Measurements from ENCODE around the gene C11orf54. TPM values are rescaled to one million over a fixed set of nuclear protein-coding genes. Genes with fewer than 3 reads are reported as not detected.

Gene C11orf54
- total and polyA plus RNA-seq, 10 of the 15 experiments (the other 5 are each of a cell fraction or from before 2014, with no cell fraction given): 15.1 to 32.3 (median 26.8) TPM

GRCh38 chr11:93729129-93729616 lies 12.3 kb upstream of the C11orf54 start:
- POLR2A ChIA-PET: interaction anchor here (1.1 to 2.5 kb wide), 4 partner anchors 9 to 55 kb away, joined by 3 to 8 read pairs (median 6); partner anchors contain the start of genes C11orf54, MED17 and TAF1D
- ATAC-seq (peak; percentile 14), FAIRE-seq (no peak), DNase-seq (ENCODE audit: low read depth, low spot score) (no peak)
- Histone ChIP-seq H3K27me3 (replicated peaks in 1 of 2; ENCODE audit: control insufficient read depth in 2 of 2, insufficient read depth in 2 of 2, low read length in 1 of 2) (no peaks in the 10 kb centered on the region), H3K27ac (ENCODE audit: control insufficient read depth, insufficient read depth) (no peak overlapping the region), H2AFZ (ENCODE audit: control insufficient read depth, low read depth, low read length) (no peak overlapping the region), H3K79me2 (ENCODE audit: control insufficient read depth, insufficient read depth, low read length) (peaks cover 12% of the 10 kb centered on the region), H4K20me1 (ENCODE audit: control insufficient read depth, insufficient read depth) (no peaks in the 10 kb centered on the region), H3K9me3 (replicated peaks; ENCODE audit: control insufficient read depth, insufficient read depth, low read length) (no peaks in the 10 kb centered on the region), H3K4me2 (ENCODE audit: control insufficient read depth, insufficient read depth) (no peak overlapping the region), H3K4me1 (ENCODE audit: control insufficient read depth, insufficient read depth, low read length) (no peaks in the 10 kb centered on the region), H3K4me3 (no peak overlapping the region), H3K36me3 (ENCODE audit: control insufficient read depth in 2 of 2, insufficient read depth in 2 of 2, low read length in 1 of 2) (peaks cover 3 to 40% of the 10 kb centered on the region in 2 experiments), H3K9ac (ENCODE audit: control insufficient read depth, insufficient read depth, low read length) (no peak overlapping the region)
- CTCF ChIA-PET: interaction anchor here (1.2 to 1.6 kb wide), 4 partner anchors 9 to 54 kb away, joined by 4 read pairs; partner anchors contain the start of gene MED17
- RAD21 ChIA-PET (ENCODE audit: unreplicated experiment): interaction anchor here (2.2 to 3.8 kb wide), 2 partner anchors 12 to 55 kb away, joined by 6 to 14 read pairs; partner anchors contain the start of genes C11orf54, MED17 and TAF1D
- BruUV-seq (replicated peaks): no TSS peak
- intact Hi-C loops (cut with micrococcal nuclease; ENCODE audit: unreplicated experiment): no loop called here
- SMC1A ChIA-PET (ENCODE audit: uncharacterized antibody, unreplicated experiment): interaction anchor here (0.6 to 6.2 kb wide), 2 partner anchors 12 to 21 kb away, joined by 3 to 31 read pairs; partner anchors contain the start of genes C11orf54 and TAF1D
- in situ Hi-C loops (cut with MboI): no loop called here
- WGBS (ENCODE audit: insufficient coverage, insufficient replicate concordance, low lambda C conversion rate, missing lambda C conversion rate): 65% methylated on average over 5 of the region's 5 CpGs
- TF ChIP-seq ZNF592 (IDR thresholded peaks at IDR 0.05) (no peak), NFYB (IDR thresholded peaks at IDR 0.05; ENCODE audit: insufficient read depth, low read depth, low read length) (no peak), CREM (IDR thresholded peaks at IDR 0.05; ENCODE audit: low read depth) (no peak), ASH2L (IDR thresholded peaks at IDR 0.05; ENCODE audit: borderline replicate concordance, low read depth) (no peak), HDAC2 (IDR thresholded peaks at IDR 0.05) (no peak), PML (IDR thresholded peaks at IDR 0.05; ENCODE audit: low read length) (peak; percentile 71; the same call in 1 of the 2 replicates), ATF3 (IDR thresholded peaks at IDR 0.05; ENCODE audit: borderline replicate concordance, extremely low read depth, low read depth, low read length) (no peak), MAX (IDR thresholded peaks at IDR 0.05; ENCODE audit: low read depth, low read length) (no peak), MXI1 (IDR thresholded peaks at IDR 0.05; ENCODE audit: low read depth, low read length) (no peak), EZH2 (IDR thresholded peaks at IDR 0.05; ENCODE audit: borderline replicate concordance, control insufficient read depth, low read depth, low read length) (no peak), SIX5 (IDR thresholded peaks at IDR 0.05; ENCODE audit: low read depth, low read length, severe bottlenecking) (no peak), SREBF2 (IDR thresholded peaks at IDR 0.05; ENCODE audit: low read length) (no peak), SRF (IDR thresholded peaks at IDR 0.05; ENCODE audit: low read depth in 2 of 2, low read length in 2 of 2) (no peak), NFXL1 (IDR thresholded peaks at IDR 0.05; ENCODE audit: borderline replicate concordance) (no peak), STAT3 (IDR thresholded peaks at IDR 0.05; ENCODE audit: low read depth, low read length) (no peak), MYB (IDR thresholded peaks at IDR 0.05; ENCODE audit: borderline replicate concordance, low read depth, low read length) (no peak), FOXK2 (IDR thresholded peaks at IDR 0.05) (no peak), POLR2A (IDR thresholded peaks at IDR 0.05; ENCODE audit: low read depth, low read length) (peak; percentile 51)
